Caco-2 (cell line): ENCODE results near the gene UGGT2. TPM values are rescaled to one million over a fixed set of nuclear protein-coding genes. Genes with fewer than 3 reads are reported as not detected.

Experiments used
- BruUV-seq: library from RNA; stranded (reverse); fragments of 400-500 nt; replicated peaks from 2 replicates; lab custom pipeline; 2021; lab: Mats Ljungman, UMichigan
- CTCF ChIA-PET: fragments of 300-600 bp; sonication (Branson Sonifier 250); formaldehyde crosslinking; loops from one replicate; lab custom pipeline; 2022; ENCODE audit warnings: antibody characterized with exemption; lab: Charles Lee
- POLR2A ChIA-PET: fragments of 300-600 bp; sonication (Branson Sonifier 250); formaldehyde crosslinking; loops from one replicate; lab custom pipeline; 2022; ENCODE audit warnings: antibody characterized with exemption; lab: Charles Lee
- DNase-seq, 2 experiments: peaks; one replicate each; pipeline versions ENCODE4 v3.0.0 to v3.0.0-alpha.2; 2020 to 2022
- H3K27me3 ChIP-seq: replicated peaks from 2 replicates; pipeline ENCODE4 v1.6.0; 2011; ENCODE audit warnings: low read length; ENCODE audit not compliant: control insufficient read depth, insufficient read depth
- H3K36me3 ChIP-seq: 2 replicates; pipeline ENCODE4 v1.5.1; 2011; ENCODE audit warnings: low read length; ENCODE audit not compliant: control insufficient read depth, insufficient read depth
- H3K4me1 ChIP-seq: fragments of 250-450 bp; sonication (Bioruptor Pico); 2 replicates; pipeline ENCODE4 v1.5.1; 2020; ENCODE audit warnings: mild to moderate bottlenecking
- H3K4me3 ChIP-seq: 2 replicates; pipeline ENCODE4 v1.5.1; 2011; ENCODE audit warnings: low read depth, mild to moderate bottlenecking, control low read depth, low read length
- H3K9me3 ChIP-seq: fragments of 250-450 bp; sonication (Bioruptor Pico); 2 replicates; pipeline ENCODE4 v1.5.1; 2020; ENCODE audit warnings: mild to moderate bottlenecking, moderate library complexity
- H3K27ac Mint-ChIP-seq: one replicate; pipeline ENCODE4 v1.8.0; 2022; ENCODE audit warnings: mixed read lengths; ENCODE audit not compliant: unreplicated experiment
- H3K27me3 Mint-ChIP-seq: one replicate; pipeline ENCODE4 v1.8.0; 2022; ENCODE audit warnings: mixed read lengths; ENCODE audit not compliant: insufficient read depth, unreplicated experiment
- H3K36me3 Mint-ChIP-seq: one replicate; pipeline ENCODE4 v1.8.0; 2022; ENCODE audit warnings: mild to moderate bottlenecking, mixed read lengths; ENCODE audit not compliant: insufficient read depth, unreplicated experiment
- H3K4me1 Mint-ChIP-seq: one replicate; pipeline ENCODE4 v1.8.0; 2022; ENCODE audit warnings: low read depth, mixed read lengths; ENCODE audit not compliant: unreplicated experiment
- H3K4me3 Mint-ChIP-seq: one replicate; pipeline ENCODE4 v1.8.0; 2022; ENCODE audit warnings: mild to moderate bottlenecking, moderate library complexity, mixed read lengths; ENCODE audit not compliant: unreplicated experiment
- H3K9me3 Mint-ChIP-seq: one replicate; pipeline ENCODE4 v1.8.0; 2022; ENCODE audit warnings: mixed read lengths; ENCODE audit not compliant: unreplicated experiment
- intact Hi-C: fragments of 100-400 bp; cut with micrococcal nuclease; formaldehyde crosslinking; loops from one replicate; pipeline ENCODE4 v1.10.0; 2022; ENCODE audit not compliant: unreplicated experiment
- total RNA-seq: library from RNA; stranded (reverse); gene quantifications from 2 replicates; pipeline ENCODE4 v1.2.3, GENCODE V29; 2022
- TF ChIP-seq, protein P1 (sequence below), 2 experiments: fragments of 200-600 bp in 1 of 2; IDR thresholded peaks; 1 replicate in 1 of 2; 2 replicates in 1 of 2; pipeline versions ENCODE4 v1.5.1 to v1.8.0; 2011 to 2022; ENCODE audit warnings: antibody characterized with exemption in 1 of 2, control low read depth in 1 of 2, inconsistent platforms in 1 of 2, low read depth in 1 of 2, low read length in 1 of 2, mild to moderate bottlenecking in 1 of 2, moderate library complexity in 1 of 2; ENCODE audit not compliant: insufficient read depth in 1 of 2, severe bottlenecking in 1 of 2, unreplicated experiment in 1 of 2

Gene UGGT2
- total RNA-seq, 1 experiment from 2014 or later: 35.5 TPM

- no peak overlapping the region for H3K4me3 Mint-ChIP-seq
- Histone ChIP-seq H3K36me3 (no peaks in the 10 kb centered on the region; the same call in 1 of the 2 replicates), H3K9me3 (0 out of 2 replicates have a peak, but pooled peaks cover 7% of the 10 kb centered on the region), H3K27me3 (no peaks in the 10 kb centered on the region), H3K4me1 (peaks cover 7% of the 10 kb centered on the region), H3K4me3 (no peak overlapping the region)
- no peak for DNase-seq
- H3K27ac Mint-ChIP-seq: no peak overlapping the region
- ChIA-PET POLR2A (interaction anchor here (0.6 kb wide), 1 partner anchor 1410 kb away, joined by 4 read pairs; no protein-coding TSS in a partner anchor), CTCF (no interaction called here)
- intact Hi-C loops: no loop called here
- TF ChIP-seq, protein P1, sequence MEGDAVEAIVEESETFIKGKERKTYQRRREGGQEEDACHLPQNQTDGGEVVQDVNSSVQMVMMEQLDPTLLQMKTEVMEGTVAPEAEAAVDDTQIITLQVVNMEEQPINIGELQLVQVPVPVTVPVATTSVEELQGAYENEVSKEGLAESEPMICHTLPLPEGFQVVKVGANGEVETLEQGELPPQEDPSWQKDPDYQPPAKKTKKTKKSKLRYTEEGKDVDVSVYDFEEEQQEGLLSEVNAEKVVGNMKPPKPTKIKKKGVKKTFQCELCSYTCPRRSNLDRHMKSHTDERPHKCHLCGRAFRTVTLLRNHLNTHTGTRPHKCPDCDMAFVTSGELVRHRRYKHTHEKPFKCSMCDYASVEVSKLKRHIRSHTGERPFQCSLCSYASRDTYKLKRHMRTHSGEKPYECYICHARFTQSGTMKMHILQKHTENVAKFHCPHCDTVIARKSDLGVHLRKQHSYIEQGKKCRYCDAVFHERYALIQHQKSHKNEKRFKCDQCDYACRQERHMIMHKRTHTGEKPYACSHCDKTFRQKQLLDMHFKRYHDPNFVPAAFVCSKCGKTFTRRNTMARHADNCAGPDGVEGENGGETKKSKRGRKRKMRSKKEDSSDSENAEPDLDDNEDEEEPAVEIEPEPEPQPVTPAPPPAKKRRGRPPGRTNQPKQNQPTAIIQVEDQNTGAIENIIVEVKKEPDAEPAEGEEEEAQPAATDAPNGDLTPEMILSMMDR (IDR thresholded peaks at IDR 0.05; ENCODE audit: insufficient read depth in 1 of 2, low read depth in 1 of 2, low read length in 1 of 2, severe bottlenecking in 1 of 2, unreplicated experiment in 1 of 2): no peak
- BruUV-seq: no TSS peak
- peaks cover 7% of the 10 kb centered on the region for H3K36me3 Mint-ChIP-seq
- no peaks in the 10 kb centered on the region for H3K27me3 Mint-ChIP-seq
- H3K4me1 Mint-ChIP-seq: no peaks in the 10 kb centered on the region
- H3K9me3 Mint-ChIP-seq: peaks cover 21% of the 10 kb centered on the region
Observed at GRCh38 chr13:95814495-95814894, 238.7 kb downstream of the UGGT2 start.

GRCh38 chr13:95813139-95813538 lies 240.1 kb downstream of the UGGT2 start:
- POLR2A ChIA-PET: no interaction called here
- Histone ChIP-seq H3K4me1 (peaks cover 7% of the 10 kb centered on the region), H3K4me3 (no peak overlapping the region), H3K27me3 (no peaks in the 10 kb centered on the region), H3K36me3 (no peaks in the 10 kb centered on the region; the same call in 1 of the 2 replicates), H3K9me3 (0 out of 2 replicates have a peak, but pooled peaks cover 7% of the 10 kb centered on the region)
- Mint-ChIP-seq H3K27me3 (no peaks in the 10 kb centered on the region), H3K9me3 (peaks cover 21% of the 10 kb centered on the region), H3K27ac (no peak overlapping the region), H3K36me3 (peaks cover 9% of the 10 kb centered on the region), H3K4me3 (no peak overlapping the region), H3K4me1 (no peaks in the 10 kb centered on the region)
- BruUV-seq: no TSS peak
- no peak for DNase-seq
- TF ChIP-seq, protein P1 (IDR thresholded peaks at IDR 0.05; ENCODE audit: insufficient read depth in 1 of 2, low read depth in 1 of 2, low read length in 1 of 2, severe bottlenecking in 1 of 2, unreplicated experiment in 1 of 2): no peak
- CTCF ChIA-PET: no interaction called here
- intact Hi-C loops: no loop called here

DNA sequence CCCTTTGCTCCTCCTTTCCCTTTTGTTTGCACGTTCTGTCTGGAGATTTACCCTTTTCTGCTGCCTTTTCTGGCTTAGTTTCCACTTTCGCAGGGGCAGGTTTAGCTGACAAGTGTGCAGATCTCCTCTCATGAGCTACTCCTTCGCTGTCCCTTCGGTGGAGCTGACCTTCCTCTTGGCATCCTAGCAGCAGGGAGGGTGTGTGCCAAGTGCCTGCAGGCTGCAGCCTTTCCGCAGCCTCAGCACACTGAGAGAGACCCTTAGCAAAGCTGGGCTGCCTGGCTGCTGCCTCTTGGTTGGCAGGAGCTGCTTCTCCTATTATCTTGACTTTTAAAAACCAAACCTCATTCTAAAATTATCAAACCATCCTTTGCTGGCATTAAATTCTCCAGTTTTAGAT lies 243.8 kb downstream of the UGGT2 start:
- Histone ChIP-seq H3K36me3 (no peaks in the 10 kb centered on the region; the same call in 1 of the 2 replicates), H3K4me3 (no peak overlapping the region), H3K9me3 (0 out of 2 replicates have a peak, but pooled peaks cover 5% of the 10 kb centered on the region), H3K4me1 (peaks cover 2% of the 10 kb centered on the region), H3K27me3 (no peaks in the 10 kb centered on the region)
- ChIA-PET CTCF (no interaction called here), POLR2A (no interaction called here)
- H3K36me3 Mint-ChIP-seq: peaks cover 17% of the 10 kb centered on the region
- no TSS peak for BruUV-seq
- TF ChIP-seq, protein P1 (IDR thresholded peaks at IDR 0.05; ENCODE audit: insufficient read depth in 1 of 2, low read depth in 1 of 2, low read length in 1 of 2, severe bottlenecking in 1 of 2, unreplicated experiment in 1 of 2): no peak
- no peaks in the 10 kb centered on the region for H3K27me3 Mint-ChIP-seq
- no peaks in the 10 kb centered on the region for H3K4me1 Mint-ChIP-seq
- H3K4me3 Mint-ChIP-seq: no peak overlapping the region
- peaks cover 26% of the 10 kb centered on the region for H3K9me3 Mint-ChIP-seq
- no peak for DNase-seq
- intact Hi-C loops: no loop called here
- H3K27ac Mint-ChIP-seq: no peak overlapping the region
